Measurements from ENCODE around the gene AGTPBP1.
"Not testable (repeated sequence)": the region's sequence is repeated elsewhere in the genome, so short reads cannot be mapped to it uniquely, and the experiment has no call there.

Gene AGTPBP1

GRCh38 chr9:85617141-85617670 lies 124.5 kb downstream of the AGTPBP1 start:
- DNase-seq (ENCODE audit: low read depth) = no peak

DNA sequence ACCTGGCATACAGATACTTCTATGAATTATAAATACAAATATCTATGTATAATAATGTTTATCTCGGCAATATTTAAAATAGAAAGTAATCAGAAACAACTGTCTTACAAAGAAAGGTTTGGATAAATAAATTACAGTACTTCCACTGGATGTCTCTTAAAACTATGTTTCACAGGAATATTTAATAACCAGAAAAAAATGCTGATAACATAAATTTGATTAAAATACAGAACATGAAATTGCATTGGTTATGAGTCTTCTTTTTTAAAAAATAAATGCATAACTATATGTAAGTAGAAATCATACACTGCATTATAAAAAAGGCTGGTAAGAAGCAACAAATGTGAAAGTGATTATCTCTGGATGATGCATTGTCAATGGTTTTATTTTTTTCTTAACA lies 126.0 kb downstream of the AGTPBP1 start:
- DNase-seq (ENCODE audit: low read depth) = no peak

DNA sequence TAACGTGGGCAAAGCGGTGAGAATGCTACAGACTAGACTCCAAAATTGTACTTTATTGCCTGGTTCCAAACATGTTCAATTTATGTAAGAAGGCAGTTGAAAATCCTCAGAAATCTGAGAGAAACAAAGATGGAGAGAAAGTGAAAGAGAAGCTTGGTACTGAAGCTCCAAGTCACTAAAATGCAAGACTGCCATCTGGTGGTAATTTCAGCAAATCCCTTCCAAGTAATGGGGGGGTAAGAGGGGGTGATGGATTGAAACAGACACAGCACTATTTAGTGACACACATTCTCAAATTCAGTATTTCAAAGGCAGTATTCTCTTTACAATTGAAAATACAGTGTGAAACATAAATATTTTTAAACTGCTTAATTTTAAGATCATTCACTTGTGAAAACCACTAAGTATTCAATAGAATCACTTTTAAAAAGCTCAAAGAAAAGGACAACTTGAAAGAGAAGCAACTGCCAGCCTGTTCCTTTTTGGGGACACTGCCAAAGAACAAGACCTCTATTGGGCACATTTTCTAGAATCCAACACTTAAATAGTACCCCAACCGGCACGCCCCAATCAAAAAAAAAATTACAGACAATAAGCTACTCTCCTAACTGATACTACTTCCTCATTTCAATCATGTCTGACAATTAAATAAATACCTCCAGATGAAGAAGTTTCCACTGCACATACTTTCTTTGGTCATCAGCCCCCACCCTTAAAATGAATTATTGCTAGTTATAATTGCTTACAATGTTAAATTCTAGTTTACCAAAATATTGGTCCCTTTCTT lies 131.5 kb downstream of the AGTPBP1 start:
- peak; percentile 77 for DNase-seq (ENCODE audit: low read depth)

DNA sequence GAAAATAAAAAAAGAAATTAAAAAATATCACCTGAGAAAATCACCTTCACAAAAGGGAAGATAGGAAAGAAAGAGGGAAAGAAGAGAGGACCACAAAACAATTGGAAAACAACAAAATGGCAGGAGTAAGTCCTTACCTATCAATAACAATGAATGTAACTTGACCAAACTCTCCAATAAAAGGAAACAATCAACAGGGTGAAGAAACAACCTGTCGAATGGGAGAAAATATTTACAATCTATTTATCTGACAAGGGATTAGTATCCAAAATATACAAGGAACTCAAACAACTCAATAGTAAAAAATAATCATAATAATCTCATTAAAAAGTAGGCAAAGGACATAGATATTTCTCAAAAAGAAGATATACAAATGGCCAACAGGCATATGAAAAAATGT lies 135.8 kb downstream of the AGTPBP1 start:
- DNase-seq (ENCODE audit: low read depth) = no peak

DNA sequence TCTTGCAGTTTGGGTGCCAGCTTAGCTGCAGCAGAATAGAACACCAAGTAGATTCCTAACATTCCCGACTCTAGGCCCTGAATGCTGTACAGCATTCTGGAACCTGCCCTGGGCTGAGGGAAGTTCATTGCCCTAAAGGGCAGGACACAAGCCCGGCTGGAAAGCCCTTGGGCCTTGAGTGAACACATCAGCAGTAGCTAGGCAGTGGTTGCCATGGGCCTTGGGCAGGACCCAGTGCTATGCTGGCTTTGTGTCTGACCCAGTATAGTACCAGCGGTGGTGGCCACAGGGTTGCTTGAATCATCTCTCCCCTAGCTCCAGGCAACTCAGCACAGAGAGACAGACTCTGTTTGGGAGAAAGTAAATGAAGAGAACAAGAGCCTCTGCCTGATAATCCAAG lies 137.8 kb downstream of the AGTPBP1 start:
- DNase-seq (ENCODE audit: low read depth) = peak; percentile 17

DNA sequence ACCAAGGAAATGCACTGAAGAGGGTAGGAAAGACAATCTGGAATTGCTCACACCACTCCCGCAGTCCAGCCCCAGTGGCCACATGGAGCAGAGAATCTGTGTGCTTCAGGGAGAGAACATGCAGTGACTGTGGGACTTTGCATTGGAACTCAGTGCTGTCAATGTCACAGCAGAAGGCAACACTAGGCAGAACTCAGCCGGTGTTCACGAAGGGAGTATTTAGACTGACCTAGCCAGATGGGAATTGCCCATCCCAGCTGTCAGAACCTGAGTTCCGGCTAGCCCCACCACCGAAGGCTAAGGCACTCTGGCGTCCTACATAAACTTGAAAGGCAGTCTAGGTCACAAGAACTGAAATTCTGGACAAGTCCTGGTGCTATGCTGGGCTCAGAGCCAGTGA lies 139.0 kb downstream of the AGTPBP1 start:
- no peak for DNase-seq (ENCODE audit: low read depth)

GRCh38 chr9:85600675-85601263 lies 141.0 kb downstream of the AGTPBP1 start:
- DNase-seq (ENCODE audit: low read depth) = peak; percentile 14

- DNase-seq (ENCODE audit: low read depth) = peak; percentile 45
Measured at GRCh38 chr9:85599540-85600105, 142.1 kb downstream of the AGTPBP1 start.

DNA sequence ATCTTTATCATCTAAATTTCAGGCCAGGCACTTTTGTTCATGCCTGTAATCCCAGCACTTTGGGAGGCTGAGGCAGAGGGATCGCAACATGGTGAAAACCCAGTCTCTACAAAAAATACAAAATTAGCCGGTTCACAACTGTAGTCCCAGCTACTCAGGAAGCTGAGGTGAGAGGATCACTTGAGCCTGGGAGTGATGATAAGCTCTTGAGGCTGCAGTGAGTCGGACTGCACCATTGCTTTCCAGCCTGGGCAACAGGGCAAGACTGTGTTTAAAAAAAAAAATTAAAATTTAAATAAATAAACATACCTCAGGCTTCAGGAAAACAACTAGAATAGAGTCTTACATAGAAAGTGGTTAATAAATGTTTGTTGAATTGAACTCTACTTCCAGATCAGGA lies 147.4 kb downstream of the AGTPBP1 start:
- DNase-seq (ENCODE audit: low read depth) = no peak

- DNase-seq (ENCODE audit: low read depth) = no peak
Measured at GRCh38 chr9:85586684-85587083, 155.1 kb downstream of the AGTPBP1 start.

- DNase-seq (ENCODE audit: low read depth) = no peak
Measured at GRCh38 chr9:85577353-85577952, 164.3 kb downstream of the AGTPBP1 start.

DNA sequence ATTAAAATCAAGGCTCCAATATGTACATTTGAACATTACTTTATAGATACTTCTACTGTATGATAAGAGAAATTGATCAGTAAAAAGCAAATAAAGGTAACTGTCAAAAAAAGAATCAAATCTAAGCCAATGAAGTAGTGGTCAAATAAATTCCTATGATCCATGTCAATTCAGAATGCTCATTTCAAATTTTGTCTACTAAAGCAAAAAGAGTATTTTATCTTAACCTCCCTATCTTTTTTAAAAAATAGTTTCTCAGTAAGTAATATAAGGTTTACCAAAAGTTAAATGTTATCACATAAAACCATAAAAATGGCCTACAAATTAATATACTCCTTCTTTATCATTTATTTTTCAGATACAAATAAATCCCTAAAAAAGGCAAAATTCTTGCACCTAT lies 165.9 kb downstream of the AGTPBP1 start:
- DNase-seq (ENCODE audit: low read depth) = no peak

GRCh38 chr9:85573546-85573945 lies 168.2 kb downstream of the AGTPBP1 start:
- not testable (repeated sequence) for DNase-seq (ENCODE audit: low read depth)

DNA sequence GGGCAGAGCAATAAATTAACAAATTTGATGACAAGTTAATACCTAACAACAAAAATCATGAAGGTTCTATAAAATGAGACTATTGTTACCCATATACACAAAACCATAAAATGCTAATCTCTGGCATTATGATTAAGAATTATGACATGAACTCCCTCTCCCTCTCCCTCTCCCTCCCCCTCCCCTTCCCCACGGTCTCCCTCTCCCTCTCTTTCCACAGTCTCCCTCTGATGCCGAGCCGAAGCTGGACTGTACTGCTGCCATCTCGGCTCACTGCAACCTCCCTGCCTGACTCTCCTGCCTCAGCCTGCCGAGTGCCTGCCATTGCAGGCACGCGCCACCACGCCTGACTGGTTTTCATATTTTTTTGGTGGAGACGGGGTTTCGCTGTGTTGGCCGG lies 168.8 kb downstream of the AGTPBP1 start:
- not testable (repeated sequence) for DNase-seq (ENCODE audit: low read depth)

DNA sequence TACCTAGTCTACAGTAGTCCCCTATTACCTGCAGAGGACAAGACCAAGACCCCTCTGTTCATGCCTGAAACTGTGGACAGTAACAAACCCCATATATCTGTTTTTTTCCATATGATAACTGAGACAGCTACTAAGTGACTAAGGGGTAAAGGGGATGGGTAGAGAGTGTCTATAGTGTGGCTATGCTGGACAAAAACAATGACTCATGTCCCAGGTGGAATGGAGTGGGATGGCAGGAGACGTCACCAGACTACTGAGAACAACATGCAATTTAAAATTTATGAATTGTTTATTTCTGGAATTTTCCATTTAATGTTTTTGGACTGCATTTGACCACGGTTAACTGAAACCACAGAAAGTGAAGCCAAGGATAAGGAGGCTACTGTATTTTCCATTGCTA lies 171.8 kb downstream of the AGTPBP1 start:
- DNase-seq (ENCODE audit: low read depth) = peak; percentile 51

DNA sequence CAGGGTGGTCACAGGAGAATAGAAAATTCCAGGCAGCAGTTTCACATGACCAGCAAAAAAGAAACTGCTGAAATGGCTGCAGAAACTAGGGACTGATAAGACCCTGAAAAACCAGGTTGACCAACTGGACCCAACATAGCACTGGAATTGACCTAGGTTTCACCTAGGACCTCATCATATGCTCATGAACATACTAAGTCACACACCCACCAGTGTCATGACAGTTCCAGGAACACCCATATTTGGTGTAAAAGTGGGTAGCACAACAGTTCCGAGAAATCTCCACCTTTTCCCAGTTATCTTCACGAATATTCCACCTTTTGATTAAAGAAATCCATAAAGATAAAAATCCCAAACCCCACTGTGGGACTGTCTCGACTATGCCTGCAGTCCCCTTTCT lies 182.2 kb downstream of the AGTPBP1 start:
- no peak for DNase-seq (ENCODE audit: low read depth)

DNA sequence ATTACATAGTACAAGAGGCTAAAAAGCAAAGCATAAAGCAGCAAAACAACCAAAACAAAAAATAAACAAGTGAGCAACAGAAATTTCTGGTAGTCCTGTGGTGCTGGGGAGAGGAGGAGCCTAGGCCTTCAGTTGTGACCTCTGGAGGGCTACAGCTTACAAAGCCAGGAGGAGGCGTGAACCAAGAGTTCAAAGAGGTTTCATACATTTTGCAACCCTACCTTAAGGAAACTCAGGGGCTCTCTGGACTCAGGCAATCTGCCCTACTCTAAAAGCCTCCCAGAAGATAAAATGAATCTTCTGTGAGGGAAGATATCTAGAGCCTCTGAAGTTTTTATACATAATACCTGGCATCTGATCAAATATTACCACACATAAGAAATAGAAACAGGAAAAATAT lies 187.4 kb downstream of the AGTPBP1 start:
- DNase-seq (ENCODE audit: low read depth) = no peak

DNA sequence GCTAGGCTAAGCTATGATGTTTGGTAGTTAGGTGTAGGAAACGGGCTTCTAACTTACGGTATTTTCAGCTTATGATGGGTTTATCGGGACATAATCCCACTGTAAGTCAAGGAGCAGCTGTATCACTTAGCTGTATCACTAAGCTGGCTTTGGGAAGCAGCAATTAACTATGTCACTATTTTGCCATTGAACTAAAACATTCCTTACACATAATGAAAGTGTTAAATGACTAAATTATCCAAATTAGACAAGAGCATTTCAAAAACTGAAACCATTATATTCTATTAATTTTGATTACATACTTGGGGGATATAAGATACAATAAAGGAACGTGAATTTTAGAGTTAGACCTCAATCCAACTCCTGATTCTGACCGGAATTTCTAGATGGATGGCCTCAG lies 188.3 kb downstream of the AGTPBP1 start:
- no peak for DNase-seq (ENCODE audit: low read depth)

- no peak for DNase-seq (ENCODE audit: low read depth)
Measured at GRCh38 chr9:85547599-85547998, 194.2 kb downstream of the AGTPBP1 start.

GRCh38 chr9:85543196-85543595 lies 198.6 kb downstream of the AGTPBP1 start:
- DNase-seq (ENCODE audit: low read depth) = no peak

GRCh38 chr9:85541876-85542275 lies 199.9 kb downstream of the AGTPBP1 start:
- DNase-seq (ENCODE audit: low read depth) = peak; percentile 12

GRCh38 chr9:85536514-85536913 lies 205.2 kb downstream of the AGTPBP1 start:
- no peak for DNase-seq (ENCODE audit: low read depth)

DNA sequence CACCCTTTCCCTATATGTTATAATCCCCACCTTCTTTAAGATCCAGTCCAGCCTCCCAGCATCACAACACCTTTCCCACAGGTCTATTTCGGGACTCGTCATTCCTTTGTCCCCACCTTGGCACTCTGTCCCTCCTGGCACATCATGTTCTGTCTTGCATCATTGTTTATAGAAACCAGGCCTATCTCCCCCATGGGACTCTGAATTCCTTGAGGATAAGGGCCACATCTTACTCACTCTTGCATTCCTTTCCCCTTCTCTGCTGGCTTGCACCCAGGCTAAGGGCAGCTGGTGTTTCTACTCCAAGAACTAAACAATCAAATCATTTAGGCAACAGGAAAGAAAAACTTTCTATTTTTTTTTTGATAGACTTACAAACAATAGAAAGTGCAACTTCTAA lies 205.7 kb downstream of the AGTPBP1 start:
- peak; percentile 65 for DNase-seq (ENCODE audit: low read depth)
